Measurements from ENCODE around the gene TLL2. TPM values are rescaled to one million over a fixed set of nuclear protein-coding genes. Genes with fewer than 3 reads are reported as not detected.

TLL2 gene
- total RNA-seq, 2 donors from 2014 or later: 0.16 TPM; not detected in 1

DNA sequence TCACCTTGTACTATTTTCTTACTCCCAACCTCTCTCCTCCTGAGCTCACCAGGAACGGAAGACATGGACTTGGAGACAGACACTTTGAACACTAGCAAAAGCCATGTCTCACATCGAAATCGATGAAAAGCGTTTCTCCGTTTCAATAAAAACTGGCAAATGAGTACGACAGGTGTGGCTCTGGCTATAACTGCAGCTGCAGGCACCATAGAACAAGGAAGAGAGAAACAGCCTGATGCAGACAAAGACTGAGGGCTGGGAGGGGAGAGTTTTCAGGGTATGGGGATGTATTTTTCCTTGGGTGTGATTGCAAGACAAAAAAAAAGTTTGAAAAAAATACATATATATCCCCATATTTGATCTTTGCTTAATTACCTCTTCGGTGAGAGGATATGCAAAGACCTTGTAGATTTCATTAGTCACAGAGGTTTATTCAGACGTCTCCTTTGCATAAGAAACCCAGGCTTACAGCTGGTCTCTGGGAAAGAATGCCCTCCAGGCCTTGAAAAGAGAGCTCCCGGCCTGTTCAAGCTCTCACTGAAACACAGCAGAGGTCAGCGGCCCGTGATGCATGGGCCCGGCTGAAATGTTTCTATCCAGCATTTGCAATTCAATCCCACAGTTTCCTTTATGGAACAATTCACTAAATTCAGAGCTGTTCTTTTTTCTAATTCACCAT, 63.1 kb downstream of the TLL2 start:
- no peaks in the 10 kb centered on the region for H3K9me3 Mint-ChIP-seq
- DNase-seq (ENCODE audit: low spot score in 2 of 2) (no peak), ATAC-seq (no peak)
- no peak overlapping the region for H3K27ac Mint-ChIP-seq
- no peaks in the 10 kb centered on the region for H3K36me3 Mint-ChIP-seq

DNA sequence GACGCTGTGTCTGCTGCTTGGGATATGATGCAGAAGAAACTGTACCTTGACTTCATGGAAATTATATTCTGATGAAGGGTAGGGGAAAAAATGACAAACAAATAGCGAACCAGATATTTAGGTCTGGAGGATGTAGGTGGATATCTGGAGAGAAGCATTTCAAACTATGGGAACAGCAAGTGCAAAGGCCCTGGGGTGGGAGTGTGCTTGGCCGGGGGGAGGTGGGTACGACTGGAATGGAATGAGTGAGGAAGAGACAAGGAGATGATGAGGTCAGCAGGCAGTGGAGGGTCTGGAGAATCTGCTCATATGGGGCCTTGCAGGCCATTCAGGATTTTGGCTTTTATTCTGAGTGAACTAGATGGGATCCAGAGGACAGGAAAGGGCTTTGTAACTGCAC, 65.2 kb downstream of the TLL2 start:
- ATAC-seq: no peak
- DNase-seq (ENCODE audit: low spot score in 2 of 2): no peak
- Mint-ChIP-seq H3K36me3 (no peaks in the 10 kb centered on the region), H3K27ac (no peak overlapping the region), H3K9me3 (no peaks in the 10 kb centered on the region)

DNA sequence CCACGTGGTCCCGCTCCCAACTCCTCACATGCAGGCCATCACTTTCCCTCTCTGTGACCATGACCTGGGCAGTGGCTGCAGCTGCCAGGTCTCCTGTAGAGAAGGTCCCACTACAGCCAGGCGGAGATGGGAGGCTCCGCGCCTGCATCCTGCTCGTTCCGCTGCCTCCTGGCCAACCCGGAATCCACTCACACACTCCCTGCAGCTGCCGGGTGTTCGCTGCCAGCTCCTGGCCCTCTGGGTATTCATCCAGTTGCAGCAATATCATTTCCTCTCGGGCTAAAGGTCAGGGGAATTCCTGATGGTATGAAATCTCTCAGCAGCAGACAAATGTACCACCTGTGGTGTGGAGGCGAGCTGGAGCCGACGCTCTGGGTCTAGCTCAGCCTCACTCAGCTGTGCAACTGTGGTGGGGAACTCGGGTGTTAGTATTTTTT, 65.7 kb downstream of the TLL2 start:
- H3K9me3 Mint-ChIP-seq: no peaks in the 10 kb centered on the region
- H3K36me3 Mint-ChIP-seq: no peaks in the 10 kb centered on the region
- no peak overlapping the region for H3K27ac Mint-ChIP-seq
- no peak for ATAC-seq
- no peak for DNase-seq (ENCODE audit: low spot score in 2 of 2)

DNA sequence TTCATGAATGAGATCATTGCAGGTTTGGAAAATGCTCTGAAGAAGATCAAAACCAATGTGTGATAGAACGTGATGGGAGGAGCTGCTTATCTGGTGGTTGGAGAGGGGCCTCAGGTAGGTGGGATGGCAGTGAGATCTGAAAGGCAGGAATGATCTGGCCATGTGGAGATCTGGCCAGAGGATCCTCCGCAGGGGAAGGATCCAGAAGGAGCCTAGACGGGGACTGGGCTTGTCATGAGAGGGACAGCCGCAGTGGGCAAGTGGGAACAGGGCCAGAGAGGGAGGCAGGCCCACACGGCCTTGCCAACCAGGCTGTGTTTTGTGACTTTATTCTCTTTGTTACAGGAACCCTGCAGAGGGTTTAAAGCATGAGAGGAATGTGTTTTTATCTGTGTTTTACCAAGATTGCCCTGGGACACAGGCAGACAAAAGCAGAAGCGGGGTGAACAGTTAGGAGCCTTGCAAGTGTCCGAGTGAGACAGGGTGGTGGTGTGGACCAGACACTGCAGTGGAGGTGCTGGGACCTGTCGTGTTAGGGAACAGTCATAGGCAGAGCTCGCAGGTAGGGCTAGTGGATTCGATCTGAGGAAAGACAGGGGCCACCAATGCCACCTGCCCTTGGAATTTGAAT, 66.6 kb downstream of the TLL2 start:
- no peaks in the 10 kb centered on the region for H3K9me3 Mint-ChIP-seq
- no peak for ATAC-seq
- H3K27ac Mint-ChIP-seq: peak overlapping the region in 1 of 2 donors; percentile 25
- no peak for DNase-seq (ENCODE audit: low spot score in 2 of 2)
- H3K36me3 Mint-ChIP-seq: no peaks in the 10 kb centered on the region

GRCh38 chr10:96441987-96442643, 71.6 kb downstream of the TLL2 start:
- no peaks in the 10 kb centered on the region for H3K9me3 Mint-ChIP-seq
- DNase-seq (ENCODE audit: low spot score in 2 of 2): no peak
- H3K36me3 Mint-ChIP-seq: no peaks in the 10 kb centered on the region
- no peak overlapping the region for H3K27ac Mint-ChIP-seq
- ATAC-seq: no peak

DNA sequence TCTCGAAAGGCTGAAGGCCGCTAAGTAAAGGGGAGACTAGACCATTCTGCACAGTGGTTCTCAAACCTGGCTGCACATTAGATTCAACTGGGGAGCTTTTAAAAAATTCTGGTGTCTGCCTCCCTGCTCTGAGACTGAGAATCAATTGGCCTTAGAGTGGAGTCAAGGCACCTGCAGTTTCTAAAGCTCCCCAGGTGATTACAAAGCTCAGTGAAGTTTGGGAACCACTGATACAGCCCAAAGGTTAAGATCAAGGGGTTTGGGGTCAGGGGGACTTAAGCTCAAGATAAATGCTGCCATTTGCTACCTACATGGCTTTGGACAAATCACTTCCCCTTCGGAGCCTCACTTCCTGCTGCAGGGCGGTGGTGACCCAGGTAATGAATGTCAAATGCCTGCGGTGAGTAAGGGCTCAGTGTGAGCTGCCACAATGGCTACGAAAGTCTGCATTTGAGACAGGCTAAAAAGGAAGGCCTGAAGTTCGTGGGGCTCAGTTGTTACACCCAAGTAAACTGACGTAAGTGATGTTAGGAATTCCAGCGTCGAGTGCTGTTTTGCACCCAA, 72.3 kb downstream of the TLL2 start:
- DNase-seq (ENCODE audit: low spot score in 2 of 2) (no peak), ATAC-seq (no peak)
- Mint-ChIP-seq H3K9me3 (no peaks in the 10 kb centered on the region), H3K27ac (no peak overlapping the region), H3K36me3 (no peaks in the 10 kb centered on the region)

GRCh38 chr10:96440361-96441292, 73.1 kb downstream of the TLL2 start:
- ATAC-seq: no peak
- Mint-ChIP-seq H3K27ac (no peak overlapping the region), H3K9me3 (peaks cover under 1 to 3% of the 10 kb centered on the region in 2 donors), H3K36me3 (no peaks in the 10 kb centered on the region)
- no peak for DNase-seq (ENCODE audit: low spot score in 2 of 2)

DNA sequence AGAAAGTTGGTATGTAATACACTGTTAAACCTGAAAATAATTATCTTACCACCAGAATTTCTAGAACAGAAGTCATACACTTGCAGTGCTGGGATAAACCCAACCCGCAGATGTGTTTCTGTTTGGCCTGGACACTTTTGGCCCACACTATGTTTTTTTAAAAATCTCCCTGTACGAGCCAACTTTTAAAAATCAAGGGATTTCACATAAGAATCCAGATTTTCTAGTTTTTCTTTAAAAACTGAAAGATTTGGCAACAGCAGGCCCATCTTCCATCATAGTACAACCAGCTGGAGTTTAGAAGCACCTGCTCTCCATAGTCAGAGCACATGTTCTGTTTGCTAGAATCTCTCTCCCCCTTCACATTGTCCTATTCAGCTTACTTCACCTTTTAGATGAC, 74.0 kb downstream of the TLL2 start:
- no peak overlapping the region for H3K27ac Mint-ChIP-seq
- H3K36me3 Mint-ChIP-seq: no peaks in the 10 kb centered on the region
- H3K9me3 Mint-ChIP-seq: peaks cover 5 to 8% of the 10 kb centered on the region in 2 donors
- DNase-seq (ENCODE audit: low spot score in 2 of 2) (no peak), ATAC-seq (no peak)

GRCh38 chr10:96436035-96436434, 77.7 kb downstream of the TLL2 start:
- no peak for DNase-seq (ENCODE audit: low spot score in 2 of 2)
- H3K36me3 Mint-ChIP-seq: no peaks in the 10 kb centered on the region

GRCh38 chr10:96431211-96431970, 82.3 kb downstream of the TLL2 start:
- DNase-seq (ENCODE audit: low spot score in 2 of 2): no peak
- no peaks in the 10 kb centered on the region for H3K36me3 Mint-ChIP-seq

More at GRCh38 chr10:96436035-96436434, 77.7 kb downstream of the TLL2 start:
- Mint-ChIP-seq H3K9me3 (peaks cover 8 to 11% of the 10 kb centered on the region in 2 donors), H3K27ac (no peak overlapping the region)
- no peak for ATAC-seq

GRCh38 chr10:96427291-96427690, 86.4 kb downstream of the TLL2 start:
- no peak for DNase-seq (ENCODE audit: low spot score in 2 of 2)
- no peaks in the 10 kb centered on the region for H3K9me3 Mint-ChIP-seq
- H3K27ac Mint-ChIP-seq: no peak overlapping the region
- H3K36me3 Mint-ChIP-seq: no peaks in the 10 kb centered on the region
- ATAC-seq: no peak

More at GRCh38 chr10:96431211-96431970, 82.3 kb downstream of the TLL2 start:
- Mint-ChIP-seq H3K27ac (no peak overlapping the region), H3K9me3 (peaks cover 8 to 11% of the 10 kb centered on the region in 2 donors)
- ATAC-seq: no peak

GRCh38 chr10:96422525-96422924, 91.2 kb downstream of the TLL2 start:
- DNase-seq (ENCODE audit: low spot score in 2 of 2) (no peak), ATAC-seq (no peak)
- Mint-ChIP-seq H3K27ac (no peak overlapping the region), H3K9me3 (no peaks in the 10 kb centered on the region), H3K36me3 (no peaks in the 10 kb centered on the region)

GRCh38 chr10:96421995-96422394, 91.7 kb downstream of the TLL2 start:
- ATAC-seq: no peak
- Mint-ChIP-seq H3K27ac (no peak overlapping the region), H3K36me3 (no peaks in the 10 kb centered on the region), H3K9me3 (no peaks in the 10 kb centered on the region)
- DNase-seq (ENCODE audit: low spot score in 2 of 2): no peak

GRCh38 chr10:96420228-96421009, 93.3 kb downstream of the TLL2 start:
- no peaks in the 10 kb centered on the region for H3K36me3 Mint-ChIP-seq
- no peak overlapping the region for H3K27ac Mint-ChIP-seq
- DNase-seq (ENCODE audit: low spot score in 2 of 2) (no peak), ATAC-seq (no peak)
- H3K9me3 Mint-ChIP-seq: no peaks in the 10 kb centered on the region

DNA sequence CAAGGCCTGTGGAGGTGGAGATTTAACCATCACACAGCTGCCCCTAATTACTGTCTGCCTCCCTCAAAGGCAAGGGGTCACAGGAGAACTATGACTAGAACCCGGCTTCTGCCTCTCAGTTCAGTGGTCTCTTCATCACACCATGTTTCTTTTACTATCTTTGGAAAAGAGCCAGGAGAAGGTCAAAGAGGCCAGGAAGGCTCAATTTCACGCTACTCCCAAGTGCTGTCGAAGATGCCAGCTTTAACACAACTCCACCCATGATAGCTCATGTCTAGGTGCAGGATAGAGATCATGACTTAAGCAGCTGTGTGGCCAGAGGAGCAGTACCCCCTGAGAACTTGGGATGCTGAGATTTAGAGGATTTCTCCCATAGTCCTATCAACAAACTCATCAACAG, 94.4 kb downstream of the TLL2 start:
- ATAC-seq: no peak
- no peaks in the 10 kb centered on the region for H3K9me3 Mint-ChIP-seq
- DNase-seq (ENCODE audit: low spot score in 2 of 2): no peak
- H3K27ac Mint-ChIP-seq: no peak overlapping the region
- no peaks in the 10 kb centered on the region for H3K36me3 Mint-ChIP-seq

Measured in activated naive CD4-positive, alpha-beta T cell treated with anti-CD3 and anti-CD28 coated beads, Interleukin-2, amount 50 U/mL, for 72 hours (primary cell).